Fibroblast of the conjunctiva (primary cell): Measurements from ENCODE around the gene GK2.

ENCODE experiments used
- DNase-seq: peaks from one replicate; pipeline ENCODE4 v3.0.0-alpha.2; 2010; ENCODE audit warnings: low read depth

Gene GK2

GRCh38 chr4:79408063-79408462 lies at the start of gene GK2:
Gene GK2, minus strand, starts transcription at chr4:79408228. Its CDS starts 28 bp downstream, at chr4:79408200.
- no peak for DNase-seq

GRCh38 chr4:79455216-79455615 lies 47.2 kb upstream of the GK2 start:
- no peak for DNase-seq

- DNase-seq: no peak
These were observed 46.6 kb upstream of the GK2 start for GRCh38 chr4:79454656-79455055.

- DNase-seq: no peak
These were observed 42.0 kb upstream of the GK2 start for GRCh38 chr4:79450053-79450452.

- no peak for DNase-seq
These were observed 38.1 kb upstream of the GK2 start for GRCh38 chr4:79446145-79446544.

- no peak for DNase-seq
These were observed 37.3 kb upstream of the GK2 start for GRCh38 chr4:79445371-79445781.

GRCh38 chr4:79442422-79442821 lies 34.4 kb upstream of the GK2 start:
- no peak for DNase-seq

- no peak for DNase-seq
These were observed 31.5 kb upstream of the GK2 start for GRCh38 chr4:79439489-79439888.

- no peak for DNase-seq
These were observed 23.8 kb upstream of the GK2 start for GRCh38 chr4:79431839-79432238.

- DNase-seq: no peak
These were observed 21.3 kb upstream of the GK2 start for GRCh38 chr4:79429113-79429903.

- DNase-seq: no peak
These were observed 19.0 kb upstream of the GK2 start for GRCh38 chr4:79426989-79427388.

- DNase-seq: no peak
These were observed 17.6 kb upstream of the GK2 start for GRCh38 chr4:79425586-79425985.

- no peak for DNase-seq
These were observed 13.5 kb upstream of the GK2 start for GRCh38 chr4:79421483-79421882.

- no peak for DNase-seq
These were observed 5.9 kb upstream of the GK2 start for GRCh38 chr4:79413886-79414285.

- DNase-seq: no peak
These were observed 5.2 kb upstream of the GK2 start for GRCh38 chr4:79413032-79413885.

- no peak for DNase-seq
These were observed 3.4 kb downstream of the GK2 start for GRCh38 chr4:79404666-79405065.

GRCh38 chr4:79403356-79403755 lies 4.7 kb downstream of the GK2 start:
- DNase-seq: no peak

GRCh38 chr4:79402332-79402851 lies 5.6 kb downstream of the GK2 start:
- DNase-seq: no peak

GRCh38 chr4:79399076-79399475 lies 9.0 kb downstream of the GK2 start:
- DNase-seq: no peak

- no peak for DNase-seq
These were observed 10.1 kb downstream of the GK2 start for GRCh38 chr4:79397951-79398350.

GRCh38 chr4:79396794-79397193 lies 11.2 kb downstream of the GK2 start:
- DNase-seq: no peak

- DNase-seq: no peak
These were observed 12.2 kb downstream of the GK2 start for GRCh38 chr4:79395841-79396240.

- DNase-seq: no peak
These were observed 17.1 kb downstream of the GK2 start for GRCh38 chr4:79390890-79391289.
